ENCODE results near the gene OR4D9.

OR4D9 gene

GRCh38 chr11:59551659-59552521, 40.6 kb downstream of the OR4D9 start:
- no peaks in the 10 kb centered on the region for H3K27me3 ChIP-seq (replicated peaks; ENCODE audit: control insufficient read depth, insufficient read depth, low read length)
- H3K4me3 ChIP-seq (replicated peaks; ENCODE audit: low read depth, low read length) = peak overlapping the region; percentile 65
- H3K36me3 ChIP-seq (ENCODE audit: control insufficient read depth, insufficient read depth, low read length) = no peaks in the 10 kb centered on the region
- no peak for TF ChIP-seq CTCF (IDR thresholded peaks at IDR 0.05; ENCODE audit: insufficient read depth, low read length, poor library complexity, severe bottlenecking)
- DNase-seq (ENCODE audit: extremely low read depth, insufficient read length) = peak; percentile 30

GRCh38 chr11:59552844-59553243, 41.5 kb downstream of the OR4D9 start:
- TF ChIP-seq CTCF (IDR thresholded peaks at IDR 0.05; ENCODE audit: insufficient read depth, low read length, poor library complexity, severe bottlenecking) = no peak
- no peak for DNase-seq (ENCODE audit: extremely low read depth, insufficient read length)
- no peak overlapping the region for H3K4me3 ChIP-seq (replicated peaks; ENCODE audit: low read depth, low read length)

GRCh38 chr11:59553323-59553722, 42.0 kb downstream of the OR4D9 start:
- no peak for DNase-seq (ENCODE audit: extremely low read depth, insufficient read length)
- no peaks in the 10 kb centered on the region for H3K27me3 ChIP-seq (replicated peaks; ENCODE audit: control insufficient read depth, insufficient read depth, low read length)
- no peak overlapping the region for H3K4me3 ChIP-seq (replicated peaks; ENCODE audit: low read depth, low read length)
- TF ChIP-seq CTCF (IDR thresholded peaks at IDR 0.05; ENCODE audit: insufficient read depth, low read length, poor library complexity, severe bottlenecking) = no peak
- H3K36me3 ChIP-seq (ENCODE audit: control insufficient read depth, insufficient read depth, low read length) = no peaks in the 10 kb centered on the region

More at GRCh38 chr11:59552844-59553243, 41.5 kb downstream of the OR4D9 start:
- Histone ChIP-seq H3K27me3 (replicated peaks; ENCODE audit: control insufficient read depth, insufficient read depth, low read length) (no peaks in the 10 kb centered on the region), H3K36me3 (ENCODE audit: control insufficient read depth, insufficient read depth, low read length) (no peaks in the 10 kb centered on the region)

- H3K36me3 ChIP-seq (ENCODE audit: control insufficient read depth, insufficient read depth, low read length) = no peaks in the 10 kb centered on the region
- H3K27me3 ChIP-seq (replicated peaks; ENCODE audit: control insufficient read depth, insufficient read depth, low read length) = no peaks in the 10 kb centered on the region
- DNase-seq (ENCODE audit: extremely low read depth, insufficient read length) = peak; percentile 37
- TF ChIP-seq CTCF (IDR thresholded peaks at IDR 0.05; ENCODE audit: insufficient read depth, low read length, poor library complexity, severe bottlenecking) = no peak
- peak overlapping the region; percentile 45 for H3K4me3 ChIP-seq (replicated peaks; ENCODE audit: low read depth, low read length)
Observed at GRCh38 chr11:59555601-59556114, 44.3 kb downstream of the OR4D9 start.

GRCh38 chr11:59556115-59556916, 45.0 kb downstream of the OR4D9 start:
- no peaks in the 10 kb centered on the region for H3K36me3 ChIP-seq (ENCODE audit: control insufficient read depth, insufficient read depth, low read length)
- TF ChIP-seq CTCF (IDR thresholded peaks at IDR 0.05; ENCODE audit: insufficient read depth, low read length, poor library complexity, severe bottlenecking) = no peak
- H3K4me3 ChIP-seq (replicated peaks; ENCODE audit: low read depth, low read length) = peak overlapping the region; percentile 45
- no peaks in the 10 kb centered on the region for H3K27me3 ChIP-seq (replicated peaks; ENCODE audit: control insufficient read depth, insufficient read depth, low read length)
- DNase-seq (ENCODE audit: extremely low read depth, insufficient read length) = peak; percentile 55
